Activated naive CD8-positive, alpha-beta T cell treated with anti-CD3 and anti-CD28 coated beads for 36 hours (primary cell): ENCODE results near the gene SMIM8. TPM values are rescaled to one million over a fixed set of nuclear protein-coding genes. Genes with fewer than 3 reads are reported as not detected.
"Not testable (repeated sequence)": the region's sequence is repeated elsewhere in the genome, so short reads cannot be mapped to it uniquely, and the experiment has no call there.

Experiments used
- DNase-seq: peaks from one replicate; pipeline ENCODE4 v3.0.0; 2021
- H3K27ac Mint-ChIP-seq: one replicate; pipeline ENCODE4 v1.8.0; 2022; ENCODE audit warnings: mild to moderate bottlenecking, moderate library complexity, mixed read lengths
- H3K27me3 Mint-ChIP-seq: one replicate; pipeline ENCODE4 v1.8.0; 2022; ENCODE audit warnings: mild to moderate bottlenecking, mixed read lengths
- H3K36me3 Mint-ChIP-seq: one replicate; pipeline ENCODE4 v1.8.0; 2021; ENCODE audit warnings: mild to moderate bottlenecking, mixed read lengths
- H3K4me1 Mint-ChIP-seq: one replicate; pipeline ENCODE4 v1.8.0; 2021; ENCODE audit warnings: mixed read lengths
- H3K4me3 Mint-ChIP-seq: one replicate; pipeline ENCODE4 v1.8.0; 2022; ENCODE audit warnings: mild to moderate bottlenecking, moderate library complexity, mixed read lengths
- H3K9me3 Mint-ChIP-seq: one replicate; pipeline ENCODE4 v1.8.0; 2022; ENCODE audit warnings: mixed read lengths
- total RNA-seq, 2 experiments: library from RNA; stranded (reverse); gene quantifications; one replicate each; pipeline ENCODE4 v1.2.3, GENCODE V29; 2021

Gene SMIM8
- total RNA-seq, 2 experiments from 2014 or later: 8.1 to 9.6 TPM

- Mint-ChIP-seq H3K27ac (no peak overlapping the region), H3K27me3 (peaks cover 19% of the 10 kb centered on the region), H3K4me1 (no peaks in the 10 kb centered on the region), H3K9me3 (no peaks in the 10 kb centered on the region), H3K4me3 (no peak overlapping the region), H3K36me3 (no peaks in the 10 kb centered on the region)
- no peak for DNase-seq
Observed at GRCh38 chr6:87315071-87315470, 7.3 kb upstream of the SMIM8 start.

GRCh38 chr6:87319271-87319987 is 3.0 kb upstream of the SMIM8 start:
- Mint-ChIP-seq H3K4me3 (no peak overlapping the region), H3K9me3 (no peaks in the 10 kb centered on the region), H3K27me3 (peaks cover 9% of the 10 kb centered on the region), H3K4me1 (peaks cover 9% of the 10 kb centered on the region), H3K36me3 (peaks cover 3% of the 10 kb centered on the region), H3K27ac (no peak overlapping the region)
- no peak for DNase-seq

GRCh38 chr6:87323880-87324279 is 1.5 kb downstream of the SMIM8 start:
- not testable (repeated sequence) for H3K27me3 Mint-ChIP-seq, H3K4me1 Mint-ChIP-seq, H3K27ac Mint-ChIP-seq, H3K9me3 Mint-ChIP-seq, H3K4me3 Mint-ChIP-seq, DNase-seq
- peaks cover 16% of the 10 kb centered on the region for H3K36me3 Mint-ChIP-seq

- DNase-seq: no peak
- Mint-ChIP-seq H3K4me1 (peaks cover 21% of the 10 kb centered on the region), H3K9me3 (peaks cover 12% of the 10 kb centered on the region), H3K27me3 (no peaks in the 10 kb centered on the region), H3K4me3 (no peak overlapping the region), H3K36me3 (peaks cover 31% of the 10 kb centered on the region), H3K27ac (no peak overlapping the region)
Observed at GRCh38 chr6:87330961-87331360, 8.6 kb downstream of the SMIM8 start.

GRCh38 chr6:87333033-87333432 is 10.6 kb downstream of the SMIM8 start:
- Mint-ChIP-seq H3K27me3 (no peaks in the 10 kb centered on the region), H3K4me1 (peaks cover 24% of the 10 kb centered on the region), H3K27ac (no peak overlapping the region), H3K9me3 (peaks cover 8% of the 10 kb centered on the region), H3K36me3 (peaks cover 24% of the 10 kb centered on the region), H3K4me3 (no peak overlapping the region)
- DNase-seq: no peak

GRCh38 chr6:87333591-87334181 is 11.3 kb downstream of the SMIM8 start:
- Mint-ChIP-seq H3K36me3 (peaks cover 21% of the 10 kb centered on the region), H3K4me1 (peaks cover 24% of the 10 kb centered on the region), H3K4me3 (no peak overlapping the region), H3K27ac (no peak overlapping the region), H3K9me3 (peaks cover 8% of the 10 kb centered on the region), H3K27me3 (no peaks in the 10 kb centered on the region)
- no peak for DNase-seq

GRCh38 chr6:87334683-87335082 is 12.3 kb downstream of the SMIM8 start:
- no peak overlapping the region for H3K4me3 Mint-ChIP-seq
- H3K4me1 Mint-ChIP-seq: peaks cover 21% of the 10 kb centered on the region
- H3K27me3 Mint-ChIP-seq: no peaks in the 10 kb centered on the region
- DNase-seq: no peak
- peaks cover 8% of the 10 kb centered on the region for H3K9me3 Mint-ChIP-seq
- no peak overlapping the region for H3K27ac Mint-ChIP-seq
- H3K36me3 Mint-ChIP-seq: peaks cover 19% of the 10 kb centered on the region

GRCh38 chr6:87336367-87336766 is 14.0 kb downstream of the SMIM8 start:
- no peak for DNase-seq
- H3K4me3 Mint-ChIP-seq: no peak overlapping the region
- peaks cover 19% of the 10 kb centered on the region for H3K36me3 Mint-ChIP-seq
- peaks cover 8% of the 10 kb centered on the region for H3K9me3 Mint-ChIP-seq
- H3K27ac Mint-ChIP-seq: no peak overlapping the region
- no peaks in the 10 kb centered on the region for H3K27me3 Mint-ChIP-seq
- H3K4me1 Mint-ChIP-seq: peaks cover 18% of the 10 kb centered on the region

- Mint-ChIP-seq H3K4me1 (peaks cover 4% of the 10 kb centered on the region), H3K4me3 (no peak overlapping the region)
- no peak for DNase-seq
Observed at GRCh38 chr6:87340230-87340629, 17.8 kb downstream of the SMIM8 start.

GRCh38 chr6:87341158-87341557 is 18.8 kb downstream of the SMIM8 start:
- Mint-ChIP-seq H3K36me3 (peaks cover 6% of the 10 kb centered on the region), H3K4me3 (no peak overlapping the region), H3K9me3 (no peaks in the 10 kb centered on the region), H3K27me3 (no peaks in the 10 kb centered on the region), H3K4me1 (peaks cover 4% of the 10 kb centered on the region), H3K27ac (no peak overlapping the region)
- DNase-seq: no peak

More at GRCh38 chr6:87340230-87340629, 17.8 kb downstream of the SMIM8 start:
- H3K27me3 Mint-ChIP-seq: no peaks in the 10 kb centered on the region
- peaks cover 6% of the 10 kb centered on the region for H3K36me3 Mint-ChIP-seq
- H3K27ac Mint-ChIP-seq: no peak overlapping the region
- no peaks in the 10 kb centered on the region for H3K9me3 Mint-ChIP-seq

GRCh38 chr6:87341899-87342298 is 19.5 kb downstream of the SMIM8 start:
- H3K4me1 Mint-ChIP-seq: peaks cover 2% of the 10 kb centered on the region

GRCh38 chr6:87342829-87343228 is 20.4 kb downstream of the SMIM8 start:
- Mint-ChIP-seq H3K4me1 (peaks cover 2% of the 10 kb centered on the region), H3K4me3 (no peak overlapping the region), H3K27me3 (no peaks in the 10 kb centered on the region), H3K36me3 (peaks cover 9% of the 10 kb centered on the region), H3K27ac (no peak overlapping the region), H3K9me3 (no peaks in the 10 kb centered on the region)
- no peak for DNase-seq

More at GRCh38 chr6:87341899-87342298, 19.5 kb downstream of the SMIM8 start:
- no peak overlapping the region for H3K4me3 Mint-ChIP-seq
- no peak for DNase-seq
- no peak overlapping the region for H3K27ac Mint-ChIP-seq
- peaks cover 7% of the 10 kb centered on the region for H3K36me3 Mint-ChIP-seq
- H3K27me3 Mint-ChIP-seq: no peaks in the 10 kb centered on the region
- H3K9me3 Mint-ChIP-seq: no peaks in the 10 kb centered on the region

- Mint-ChIP-seq H3K27ac (no peak within 1 kb of the TSS), H3K4me3 (no peak within 1 kb of the TSS), H3K9me3 (no peaks in the 10 kb centered on the region), H3K27me3 (no peaks in the 10 kb centered on the region), H3K36me3 (peaks cover 7% of the 10 kb centered on the region), H3K4me1 (peaks cover 2% of the 10 kb centered on the region)
- no peak for DNase-seq
Observed at GRCh38 chr6:87344731-87345130, 22.3 kb downstream of the SMIM8 start, which contains the start of gene C6orf163. C6orf163 (plus strand) TSS chr6:87344813; CDS start chr6:87345100, 287 bp downstream.

GRCh38 chr6:87346700-87347099 is 24.3 kb downstream of the SMIM8 start:
- Mint-ChIP-seq H3K9me3 (no peaks in the 10 kb centered on the region), H3K27me3 (no peaks in the 10 kb centered on the region), H3K4me3 (no peak overlapping the region), H3K36me3 (peaks cover 7% of the 10 kb centered on the region), H3K27ac (no peak overlapping the region), H3K4me1 (peaks cover 2% of the 10 kb centered on the region)
- DNase-seq: no peak

- Mint-ChIP-seq H3K36me3 (peaks cover 4% of the 10 kb centered on the region), H3K27me3 (no peaks in the 10 kb centered on the region), H3K9me3 (no peaks in the 10 kb centered on the region), H3K4me3 (no peak overlapping the region), H3K27ac (no peak overlapping the region), H3K4me1 (no peaks in the 10 kb centered on the region)
- no peak for DNase-seq
Observed at GRCh38 chr6:87349896-87350295, 27.5 kb downstream of the SMIM8 start.

GRCh38 chr6:87350516-87350915 is 28.1 kb downstream of the SMIM8 start:
- no peak overlapping the region for H3K4me3 Mint-ChIP-seq
- DNase-seq: no peak
- no peak overlapping the region for H3K27ac Mint-ChIP-seq
- peaks cover 2% of the 10 kb centered on the region for H3K36me3 Mint-ChIP-seq
- H3K4me1 Mint-ChIP-seq: no peaks in the 10 kb centered on the region
- H3K9me3 Mint-ChIP-seq: no peaks in the 10 kb centered on the region
- H3K27me3 Mint-ChIP-seq: no peaks in the 10 kb centered on the region
